Muscle of leg (tissue), 11 donors: ENCODE data around the gene KIAA1614. TPM values are rescaled to one million over a fixed set of nuclear protein-coding genes. Genes with fewer than 3 reads are reported as not detected.

Experiments used
- DNase-seq: peaks from one replicate; pipeline ENCODE4 v3.0.0; 2013
- H3K27ac ChIP-seq: one replicate; pipeline ENCODE4 v1.5.1; 2013; ENCODE audit warnings: mild to moderate bottlenecking, low read length, control low read depth
- H3K27me3 ChIP-seq: one replicate; pipeline ENCODE4 v1.6.1; 2013; ENCODE audit warnings: low read length; ENCODE audit not compliant: control insufficient read depth, insufficient read depth
- H3K36me3 ChIP-seq: one replicate; pipeline ENCODE4 v1.6.1; 2013; ENCODE audit warnings: low read length; ENCODE audit not compliant: control insufficient read depth, insufficient read depth
- H3K4me1 ChIP-seq: one replicate; pipeline ENCODE4 v1.6.1; 2013; ENCODE audit warnings: low read length; ENCODE audit not compliant: control insufficient read depth, insufficient read depth
- H3K4me3 ChIP-seq: one replicate; pipeline ENCODE4 v1.5.1; 2013; ENCODE audit warnings: low read length, control low read depth
- H3K9me3 ChIP-seq: replicated peaks from 2 replicates; pipeline ENCODE4 v1.6.1; 2013; ENCODE audit warnings: low read depth, low read length; ENCODE audit not compliant: control insufficient read depth
- WGBS: methylation state at CpG from one replicate; pipeline ENCODE4 v1.1.5; 2013; ENCODE audit warnings: missing lambda C conversion rate; ENCODE audit not compliant: insufficient coverage; 5-methylcytosine and 5-hydroxymethylcytosine counted together
- polyA plus RNA-seq, 8 donors: library from polyadenylated mRNA; unstranded; fragments of 120-200 nt; gene quantifications; one replicate each; pipeline versions ENCODE4 v1.2.1 to v1.2.3, GENCODE V29; 2013; ENCODE audit warnings: inconsistent platforms in 1 of 8, low replicate concordance in 1 of 8; ENCODE audit not compliant: insufficient read length in 8 of 8, insufficient read depth in 1 of 8
- total RNA-seq: library from RNA; stranded (reverse); fragments of 120-200 nt; gene quantifications from one replicate; pipeline ENCODE4 v1.2.4, GENCODE V29; 2013

Gene KIAA1614
- total and polyA plus RNA-seq, 9 donors, result 10.0 to 16.3 (median 12.3) TPM

GRCh38 chr1:180948641-180949615 is 36.2 kb downstream of the KIAA1614 start:
- 49% methylated on average over 15 of the region's 26 CpGs for WGBS
- H3K27ac ChIP-seq, result no peak overlapping the region
- no peaks in the 10 kb centered on the region for H3K27me3 ChIP-seq
- no peak for DNase-seq
- H3K4me1 ChIP-seq, result peaks cover 48% of the 10 kb centered on the region
- H3K9me3 ChIP-seq, result no peaks in the 10 kb centered on the region
- H3K4me3 ChIP-seq, result no peak overlapping the region
- H3K36me3 ChIP-seq, result peaks cover 54% of the 10 kb centered on the region

GRCh38 chr1:180949616-180950000 is 36.9 kb downstream of the KIAA1614 start:
- Histone ChIP-seq H3K4me3 (no peak overlapping the region), H3K4me1 (peaks cover 53% of the 10 kb centered on the region), H3K27me3 (no peaks in the 10 kb centered on the region), H3K9me3 (no peaks in the 10 kb centered on the region), H3K27ac (no peak overlapping the region), H3K36me3 (peaks cover 49% of the 10 kb centered on the region)
- DNase-seq, result no peak
- no CpG with 5 or more reads among the region's 4 CpGs for WGBS

- no peak for DNase-seq
- Histone ChIP-seq H3K27ac (no peak overlapping the region), H3K4me1 (peaks cover 59% of the 10 kb centered on the region), H3K9me3 (no peaks in the 10 kb centered on the region), H3K36me3 (peaks cover 42% of the 10 kb centered on the region), H3K27me3 (no peaks in the 10 kb centered on the region), H3K4me3 (no peak overlapping the region)
- 87% methylated on average over 12 of the region's 12 CpGs for WGBS
Measured at GRCh38 chr1:180950321-180950720, 37.6 kb downstream of the KIAA1614 start.

GRCh38 chr1:180951186-180951745 is 38.6 kb downstream of the KIAA1614 start:
- H3K9me3 ChIP-seq, result no peaks in the 10 kb centered on the region
- no peak overlapping the region for H3K4me3 ChIP-seq
- peaks cover 68% of the 10 kb centered on the region for H3K4me1 ChIP-seq
- 84% methylated on average over 8 of the region's 11 CpGs for WGBS
- peaks cover 35% of the 10 kb centered on the region for H3K36me3 ChIP-seq
- DNase-seq, result no peak
- peak overlapping the region; percentile 35 for H3K27ac ChIP-seq
- no peaks in the 10 kb centered on the region for H3K27me3 ChIP-seq

- Histone ChIP-seq H3K36me3 (peaks cover 31% of the 10 kb centered on the region), H3K4me3 (no peak overlapping the region), H3K27ac (no peak overlapping the region), H3K27me3 (no peaks in the 10 kb centered on the region), H3K9me3 (no peaks in the 10 kb centered on the region), H3K4me1 (peaks cover 71% of the 10 kb centered on the region)
- WGBS, result 50% methylated on average over 1 of the region's 5 CpGs
- no peak for DNase-seq
Measured at GRCh38 chr1:180951836-180952656, 39.3 kb downstream of the KIAA1614 start.

GRCh38 chr1:180952657-180953013 is 39.9 kb downstream of the KIAA1614 start:
- H3K4me1 ChIP-seq, result peaks cover 70% of the 10 kb centered on the region
- no peak overlapping the region for H3K27ac ChIP-seq
- peaks cover 30% of the 10 kb centered on the region for H3K36me3 ChIP-seq
- no peaks in the 10 kb centered on the region for H3K9me3 ChIP-seq
- H3K27me3 ChIP-seq, result no peaks in the 10 kb centered on the region
- H3K4me3 ChIP-seq, result no peak overlapping the region
- DNase-seq, result no peak
- no CpG with 5 or more reads among the region's 6 CpGs for WGBS

GRCh38 chr1:180953291-180954004 is 40.8 kb downstream of the KIAA1614 start:
- WGBS, result 21% methylated on average over 39 of the region's 41 CpGs
- peak overlapping the region; percentile 69 for H3K27ac ChIP-seq

GRCh38 chr1:180954005-180954800 is 41.5 kb downstream of the KIAA1614 start:
- peak overlapping the region; percentile 56 for H3K27ac ChIP-seq
- peaks cover 21% of the 10 kb centered on the region for H3K36me3 ChIP-seq
- no peaks in the 10 kb centered on the region for H3K27me3 ChIP-seq
- peak; percentile 87 for DNase-seq
- H3K4me3 ChIP-seq, result peak overlapping the region; percentile 39
- no peaks in the 10 kb centered on the region for H3K9me3 ChIP-seq
- WGBS, result 6% methylated on average over 71 of the region's 74 CpGs
- peaks cover 59% of the 10 kb centered on the region for H3K4me1 ChIP-seq

More at GRCh38 chr1:180953291-180954004, 40.8 kb downstream of the KIAA1614 start:
- Histone ChIP-seq H3K36me3 (peaks cover 28% of the 10 kb centered on the region), H3K9me3 (no peaks in the 10 kb centered on the region), H3K4me3 (peak overlapping the region; percentile 39), H3K27me3 (no peaks in the 10 kb centered on the region), H3K4me1 (peaks cover 67% of the 10 kb centered on the region)
- DNase-seq, result no peak

GRCh38 chr1:180954801-180955165 is 42.1 kb downstream of the KIAA1614 start:
- Histone ChIP-seq H3K36me3 (peaks cover 24% of the 10 kb centered on the region), H3K4me3 (no peak overlapping the region), H3K9me3 (no peaks in the 10 kb centered on the region), H3K27me3 (no peaks in the 10 kb centered on the region), H3K27ac (peak overlapping the region; percentile 56), H3K4me1 (peaks cover 56% of the 10 kb centered on the region)
- DNase-seq, result no peak
- WGBS, result 46% methylated on average over 6 of the region's 10 CpGs
